Measurements from ENCODE around the gene TMEM14B. TPM values are rescaled to one million over a fixed set of nuclear protein-coding genes. Genes with fewer than 3 reads are reported as not detected.
"Not testable (repeated sequence)": the region's sequence is repeated elsewhere in the genome, so short reads cannot be mapped to it uniquely, and the experiment has no call there.

Gene TMEM14B
- total and polyA plus RNA-seq, 11 donors: 77.9 to 119 (median 102) TPM

GRCh38 chr6:10733151-10733715 lies 14.4 kb upstream of the TMEM14B start:
- H3K27me3 ChIP-seq: no peaks in the 10 kb centered on the region
- peaks cover 0 to 60% (median 52%) of the 10 kb centered on the region in 9 donors for H3K36me3 ChIP-seq
- no peak overlapping the region for H3K4me3 ChIP-seq
- TF ChIP-seq CTCF (IDR thresholded peaks at IDR 0.05): no peak
- TF ChIP-seq POLR2A (IDR thresholded peaks at IDR 0.05): no peak
- 89 to 91% (median 90%) methylated on average over 17 of the region's 17 CpGs for WGBS, 4 donors
- intact Hi-C loops (cut with DNase I): no loop called here
- DNase-seq (no peak), ATAC-seq (no peak)
- no peaks in the 10 kb centered on the region for H3K9me3 ChIP-seq
- H3K27ac ChIP-seq: no peak overlapping the region
- peaks cover 0 to 11% (median 6%) of the 10 kb centered on the region in 12 donors for H3K4me1 ChIP-seq

- Histone ChIP-seq H3K27ac (no peak overlapping the region), H3K36me3 (peaks cover 0 to 55% (median 46%) of the 10 kb centered on the region in 9 donors), H3K4me1 (peaks cover 0 to 11% (median 6%) of the 10 kb centered on the region in 12 donors), H3K4me3 (no peak overlapping the region), H3K9me3 (no peaks in the 10 kb centered on the region), H3K27me3 (no peaks in the 10 kb centered on the region)
- TF ChIP-seq POLR2A (IDR thresholded peaks at IDR 0.05) (no peak), CTCF (IDR thresholded peaks at IDR 0.05) (no peak)
- DNase-seq (no peak), ATAC-seq (no peak)
- intact Hi-C loops (cut with DNase I): no loop called here
- WGBS, 4 donors: 93 to 98% (median 95%) methylated on average over 3 of the region's 3 CpGs
These were observed 13.7 kb upstream of the TMEM14B start for GRCh38 chr6:10733863-10734262.

- peaks cover 0 to 31% (median 20%) of the 10 kb centered on the region in 9 donors for H3K36me3 ChIP-seq
- no peak overlapping the region for H3K4me3 ChIP-seq
- 89 to 94% (median 90%) methylated on average over 2 of the region's 2 CpGs for WGBS, 4 donors
- no peak for DNase-seq
- TF ChIP-seq CTCF (IDR thresholded peaks at IDR 0.05): no peak
- no peak for TF ChIP-seq POLR2A (IDR thresholded peaks at IDR 0.05)
- intact Hi-C loops (cut with DNase I): no loop called here
- no peaks in the 10 kb centered on the region for H3K27me3 ChIP-seq
- H3K4me1 ChIP-seq: no peaks in the 10 kb centered on the region
- ATAC-seq: no peak
- no peaks in the 10 kb centered on the region for H3K9me3 ChIP-seq
- no peak overlapping the region for H3K27ac ChIP-seq
These were observed 10.9 kb upstream of the TMEM14B start for GRCh38 chr6:10736731-10737130.

- intact Hi-C loops (cut with DNase I): loop anchor here in 1 of 10 donors (10.0 kb wide), 1 partner anchor 45 kb away; the partner anchor contains the start of genes C6orf52 and PAK1IP1
- Histone ChIP-seq H3K27ac (no peak overlapping the region), H3K27me3 (no peaks in the 10 kb centered on the region), H3K9me3 (no peaks in the 10 kb centered on the region), H3K4me3 (no peak overlapping the region), H3K4me1 (no peaks in the 10 kb centered on the region), H3K36me3 (peaks cover 0 to 16% (median 0%) of the 10 kb centered on the region in 9 donors)
- DNase-seq: no peak
- TF ChIP-seq POLR2A (IDR thresholded peaks at IDR 0.05) (no peak), CTCF (IDR thresholded peaks at IDR 0.05) (no peak)
- ATAC-seq: no peak
These were observed 7.5 kb upstream of the TMEM14B start for GRCh38 chr6:10740061-10740460.

DNA sequence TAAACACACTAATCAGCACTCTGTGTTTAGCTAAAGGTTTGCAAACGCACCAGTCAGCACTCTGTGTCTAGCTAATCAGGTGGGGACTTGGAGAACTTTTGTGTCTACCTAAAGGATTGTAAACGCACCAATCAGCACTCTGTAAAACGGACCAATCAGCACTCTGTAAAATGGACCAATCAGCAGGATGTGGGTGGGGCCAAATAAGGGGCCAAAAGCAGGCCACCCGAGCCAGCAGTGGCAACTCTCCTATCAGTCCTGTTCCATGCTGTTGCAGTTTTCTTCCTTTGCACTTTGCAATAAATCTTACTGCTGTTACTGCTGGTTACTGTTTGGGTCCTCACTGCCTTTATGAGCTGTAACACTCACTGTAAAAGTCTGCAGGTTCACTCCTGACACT lies 6.0 kb upstream of the TMEM14B start:
- not testable (repeated sequence) for H3K27ac ChIP-seq, H3K9me3 ChIP-seq, H3K4me3 ChIP-seq, ATAC-seq, DNase-seq, H3K4me1 ChIP-seq, H3K27me3 ChIP-seq
- peaks cover 0 to 16% (median 0%) of the 10 kb centered on the region in 9 donors for H3K36me3 ChIP-seq
- 79 to 95% (median 89%) methylated on average over 4 of the region's 4 CpGs for WGBS, 4 donors
- intact Hi-C loops (cut with DNase I): loop anchor here in 1 of 10 donors (10.0 kb wide), 1 partner anchor 47 kb away; the partner anchor contains the start of genes C6orf52 and PAK1IP1

All from heart left ventricle (tissue), 16 donors.